Ishikawa (cell line): ENCODE measurements around the gene CALU.

Experiments used
- CEBPB ChIP-seq: IDR thresholded peaks from 2 replicates; pipeline ENCODE4 v1.6.1; 2012
- CREB1 ChIP-seq: IDR thresholded peaks from 2 replicates; pipeline ENCODE4 v1.6.1; 2012; ENCODE audit warnings: low read depth
- EGR1 ChIP-seq: IDR thresholded peaks from 2 replicates; pipeline ENCODE4 v1.6.1; 2012
- EP300 ChIP-seq: IDR thresholded peaks from 2 replicates; pipeline ENCODE4 v1.6.1; 2012; ENCODE audit warnings: borderline replicate concordance
- FOXM1 ChIP-seq: IDR thresholded peaks from 2 replicates; pipeline ENCODE4 v1.6.1; 2012; ENCODE audit warnings: low read depth, borderline replicate concordance
- MAX ChIP-seq: IDR thresholded peaks from 2 replicates; pipeline ENCODE4 v1.6.1; 2012
- NFIC ChIP-seq: IDR thresholded peaks from 2 replicates; pipeline ENCODE4 v1.6.1; 2012
- RAD21 ChIP-seq: IDR thresholded peaks from 2 replicates; pipeline ENCODE4 v1.6.1; 2012; ENCODE audit warnings: low read depth
- REST ChIP-seq: IDR thresholded peaks from 2 replicates; pipeline ENCODE4 v1.6.1; 2012; ENCODE audit warnings: low read depth, mild to moderate bottlenecking
- TAF1 ChIP-seq: IDR thresholded peaks from 2 replicates; pipeline ENCODE4 v1.6.1; 2012; ENCODE audit warnings: low read depth, mild to moderate bottlenecking
- TCF12 ChIP-seq: IDR thresholded peaks from 2 replicates; pipeline ENCODE4 v1.6.1; 2012; ENCODE audit warnings: low read depth
- TEAD4 ChIP-seq: IDR thresholded peaks from 2 replicates; pipeline ENCODE4 v1.6.1; 2012
- USF1 ChIP-seq: IDR thresholded peaks from 2 replicates; pipeline ENCODE4 v1.6.1; 2012
- YY1 ChIP-seq: IDR thresholded peaks from 2 replicates; pipeline ENCODE4 v1.6.1; 2012; ENCODE audit warnings: low read depth
- ZBTB7A ChIP-seq: IDR thresholded peaks from 2 replicates; pipeline ENCODE4 v1.6.1; 2012; ENCODE audit warnings: low read depth

CALU gene

GRCh38 chr7:128694738-128695137 is 44.4 kb upstream of the CALU start:
- TF ChIP-seq MAX (no peak), USF1 (no peak), NFIC (no peak)

- no peak for TF ChIP-seq YY1
- no peak for TF ChIP-seq FOXM1
- TF ChIP-seq REST, result no peak
- TF ChIP-seq TEAD4, result no peak
- no peak for TF ChIP-seq NFIC
- TF ChIP-seq CREB1, result no peak
- no peak for TF ChIP-seq EGR1
- TF ChIP-seq USF1, result no peak
- no peak for TF ChIP-seq MAX
- TF ChIP-seq TAF1, result no peak
- TF ChIP-seq CEBPB, result no peak
- TF ChIP-seq EP300, result no peak
- TF ChIP-seq RAD21, result no peak
- no peak for TF ChIP-seq ZBTB7A
- TF ChIP-seq TCF12, result no peak
Measured at GRCh38 chr7:128697302-128697905, 41.8 kb upstream of the CALU start.

- TF ChIP-seq EGR1 (no peak), RAD21 (no peak), YY1 (no peak), NFIC (no peak), EP300 (no peak), MAX (no peak), ZBTB7A (no peak), TAF1 (no peak), CREB1 (no peak), CEBPB (no peak), REST (no peak), TEAD4 (no peak), USF1 (no peak), FOXM1 (no peak), TCF12 (no peak)
Measured at GRCh38 chr7:128699196-128699712, 39.9 kb upstream of the CALU start.

GRCh38 chr7:128699895-128700294 is 39.3 kb upstream of the CALU start:
- no peak for TF ChIP-seq YY1
- no peak for TF ChIP-seq NFIC
- no peak for TF ChIP-seq CREB1
- TF ChIP-seq FOXM1, result no peak
- no peak for TF ChIP-seq TAF1
- TF ChIP-seq ZBTB7A, result no peak
- no peak for TF ChIP-seq EP300
- no peak for TF ChIP-seq RAD21
- TF ChIP-seq CEBPB, result no peak
- no peak for TF ChIP-seq MAX
- TF ChIP-seq TCF12, result no peak
- no peak for TF ChIP-seq USF1
- TF ChIP-seq REST, result no peak
- TF ChIP-seq TEAD4, result no peak
- TF ChIP-seq EGR1, result no peak
